HG03095 (cell line): Measurements from ENCODE around the gene SDR42E1.
"Not testable (repeated sequence)": the region's sequence is repeated elsewhere in the genome, so short reads cannot be mapped to it uniquely, and the experiment has no call there.

Experiments used
- ATAC-seq: cut with Tn5 transposase; IDR thresholded peaks from one replicate; pipeline ENCODE4 v1.9.1; 2021; ENCODE audit warnings: moderate library complexity; ENCODE audit not compliant: unreplicated experiment

The SDR42E1 gene

DNA sequence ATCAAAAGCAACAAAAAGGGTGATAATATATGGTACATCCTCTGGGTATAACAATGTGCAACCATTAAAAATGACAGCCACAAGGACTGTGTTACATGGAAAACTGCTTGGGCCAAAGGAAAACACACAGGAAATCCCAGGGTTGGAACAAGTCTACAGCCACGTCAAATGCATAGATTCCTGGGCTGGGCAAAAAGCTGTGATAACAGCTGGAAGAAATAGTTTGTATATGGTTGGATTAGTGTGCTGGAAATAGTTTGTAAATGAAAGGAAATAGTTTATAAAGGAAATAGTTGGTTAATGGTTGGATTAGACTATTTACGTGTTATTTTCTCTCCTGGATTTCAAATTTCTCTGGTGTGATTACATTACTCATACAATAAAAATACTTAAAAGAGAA is 26.4 kb upstream of the SDR42E1 start:
- ATAC-seq, result no peak

DNA sequence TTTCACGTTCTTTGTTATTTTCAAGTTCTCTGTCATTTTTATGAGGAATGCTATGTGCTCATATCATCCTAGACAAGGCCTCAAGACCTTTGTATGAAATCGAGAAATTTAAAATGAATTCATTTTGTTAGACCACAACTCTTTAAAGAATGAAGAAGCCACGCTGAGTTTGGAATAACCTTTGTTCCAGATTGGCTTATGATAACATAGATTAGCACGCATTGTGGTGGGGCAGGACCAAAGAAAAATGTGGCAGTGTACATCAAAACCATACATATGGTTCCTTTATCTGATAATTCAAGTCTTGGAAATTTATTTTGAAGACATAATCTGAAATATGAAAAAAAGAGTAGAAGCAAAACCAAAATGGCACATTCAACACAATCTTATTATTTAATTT is 26.0 kb upstream of the SDR42E1 start:
- no peak for ATAC-seq

DNA sequence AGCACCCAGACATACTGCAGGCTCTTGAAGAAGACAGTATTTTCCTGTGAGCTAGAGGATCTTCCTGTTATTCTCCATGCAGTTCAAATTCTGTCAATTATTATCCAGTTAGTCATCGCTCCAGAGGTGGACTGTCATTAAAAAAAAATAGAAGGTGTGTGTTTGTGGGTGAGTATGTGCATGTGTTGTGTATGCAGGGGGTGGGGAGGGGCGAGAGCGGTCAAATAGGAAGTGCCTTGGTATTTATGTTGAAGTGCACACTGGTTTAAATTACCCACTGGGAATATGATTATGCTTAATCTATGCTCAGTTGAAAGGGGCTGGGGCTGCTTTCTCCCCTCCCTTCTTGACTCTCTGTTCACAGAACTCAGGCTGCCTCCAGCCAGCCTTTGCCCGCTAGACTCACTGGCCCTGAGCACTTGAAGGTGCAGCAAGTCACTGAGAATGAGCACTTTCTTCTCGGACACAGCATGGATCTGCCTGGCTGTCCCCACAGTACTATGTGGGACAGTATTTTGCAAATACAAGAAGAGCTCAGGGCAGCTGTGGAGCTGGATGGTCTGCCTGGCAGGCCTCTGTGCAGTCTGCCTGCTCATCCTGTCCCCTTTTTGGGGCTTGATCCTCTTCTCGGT is 23.8 kb upstream of the SDR42E1 start, which contains the start of gene HSD17B2:
HSD17B2 (plus strand) TSS at position 273 of the 632 bp plus-strand sequence; CDS start at position 445, 172 bp downstream.
- no peak for ATAC-seq

DNA sequence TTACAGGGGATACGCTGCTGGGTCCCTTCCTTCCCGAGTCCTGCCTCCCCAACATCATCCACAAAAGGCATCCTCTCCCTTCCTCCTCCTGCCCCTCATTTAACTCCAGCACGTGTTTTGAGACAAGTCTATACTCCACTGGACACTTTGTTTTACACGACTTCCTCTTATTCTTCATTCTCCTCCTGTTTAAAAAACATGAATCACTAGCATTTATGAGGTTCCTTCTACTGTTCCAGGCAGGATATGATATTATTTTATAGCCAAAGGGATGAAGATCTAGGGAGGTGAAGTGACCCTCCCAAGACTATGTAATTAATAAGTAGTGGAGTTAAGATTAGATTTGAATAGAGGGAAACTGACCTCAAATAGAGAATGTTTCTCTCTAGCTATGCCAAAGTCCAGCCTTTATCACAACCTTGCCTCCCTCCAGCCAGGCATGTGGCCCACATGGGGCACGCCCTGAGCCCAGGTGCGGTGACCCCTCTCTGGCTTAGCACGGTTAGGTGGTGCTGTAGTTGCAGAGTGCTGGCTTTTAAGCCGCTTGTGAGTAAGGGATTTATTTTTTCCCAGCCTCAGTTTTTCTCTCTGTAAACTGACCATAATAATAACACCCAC is 22.5 kb upstream of the SDR42E1 start:
- no peak for ATAC-seq

DNA sequence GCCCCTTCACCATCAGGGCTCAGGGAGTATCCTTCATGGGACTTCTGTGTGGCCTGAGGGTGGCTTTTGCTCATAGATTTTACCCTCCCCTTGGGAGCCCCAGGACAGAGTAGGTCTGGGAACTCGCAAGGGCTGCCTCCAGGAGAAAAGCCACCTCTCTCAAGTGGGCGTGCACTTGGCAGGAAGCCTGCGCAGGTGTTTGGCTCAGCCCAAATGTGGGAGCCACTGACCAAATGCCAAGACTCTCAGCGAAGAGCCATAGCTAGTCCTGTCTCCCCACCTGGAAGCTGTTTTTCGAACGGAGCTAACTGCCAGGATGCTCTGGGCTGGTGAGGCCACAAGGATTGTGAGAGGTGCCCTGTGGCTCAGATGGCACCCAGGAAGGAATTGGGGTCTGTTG is 21.7 kb upstream of the SDR42E1 start:
- no peak for ATAC-seq

DNA sequence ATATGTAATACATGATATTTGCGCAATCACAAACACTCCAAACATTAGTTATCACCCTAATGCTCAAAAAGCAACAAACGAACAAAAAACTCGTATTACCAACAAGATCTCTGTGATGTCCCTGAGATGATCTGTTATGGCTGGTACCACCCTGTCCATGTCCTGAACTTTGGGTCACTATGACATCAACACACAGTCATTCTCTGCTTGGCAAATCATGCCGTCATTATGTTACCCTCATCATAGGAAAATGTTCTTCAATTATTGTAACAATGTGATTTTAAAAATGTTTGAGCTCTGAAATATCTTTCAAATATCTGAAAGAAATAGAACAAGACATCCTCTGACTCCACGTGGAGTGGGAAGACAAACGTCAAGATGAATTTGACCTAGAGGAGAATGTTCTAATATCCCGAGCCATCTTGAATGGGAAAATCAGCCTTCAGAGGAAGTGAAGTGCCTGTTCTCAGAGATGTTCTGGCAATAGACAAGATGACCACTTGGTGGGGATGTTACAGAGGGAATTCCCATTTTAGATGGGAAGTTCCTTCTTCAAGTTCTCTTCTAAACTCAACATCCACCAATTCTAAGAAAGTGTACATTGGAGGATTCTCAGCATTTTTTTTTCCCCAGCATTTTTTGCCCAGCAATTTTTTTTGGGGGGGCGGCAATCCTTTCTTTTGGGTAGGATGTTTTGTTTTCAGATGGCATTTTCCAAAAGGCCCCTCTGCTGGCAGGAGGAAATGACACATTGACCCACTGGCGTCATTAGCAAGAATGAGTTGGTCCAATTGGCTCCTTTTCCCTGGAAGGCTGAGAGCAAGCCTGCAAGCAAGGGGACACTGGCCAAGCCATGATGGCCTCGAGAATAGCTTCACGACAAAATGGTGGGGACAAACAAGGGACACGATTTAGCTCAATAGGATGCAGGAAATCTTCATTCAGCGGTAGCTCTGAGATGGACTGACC is 20.1 kb upstream of the SDR42E1 start:
- ATAC-seq, result no peak

DNA sequence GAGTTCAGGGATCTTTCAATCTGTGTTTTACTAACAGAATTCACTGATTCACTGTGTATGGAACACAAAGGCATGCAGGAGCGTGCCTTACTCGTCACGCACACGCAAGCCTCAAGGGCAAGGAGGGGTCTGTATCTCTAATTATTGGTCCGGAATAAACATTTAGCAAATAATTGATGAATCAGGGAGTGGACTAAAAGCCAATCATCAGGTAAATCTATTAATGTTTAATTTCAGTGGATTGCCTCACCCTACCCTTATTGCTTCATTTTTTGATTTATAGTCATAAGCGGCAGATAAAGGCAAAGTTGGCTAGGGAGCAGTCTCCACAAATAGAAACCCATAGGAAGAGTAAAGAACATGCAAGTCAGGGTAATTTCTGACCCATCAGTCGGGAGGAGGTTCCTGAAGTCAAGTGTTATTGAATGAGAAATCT is 16.4 kb upstream of the SDR42E1 start:
- ATAC-seq, result no peak

DNA sequence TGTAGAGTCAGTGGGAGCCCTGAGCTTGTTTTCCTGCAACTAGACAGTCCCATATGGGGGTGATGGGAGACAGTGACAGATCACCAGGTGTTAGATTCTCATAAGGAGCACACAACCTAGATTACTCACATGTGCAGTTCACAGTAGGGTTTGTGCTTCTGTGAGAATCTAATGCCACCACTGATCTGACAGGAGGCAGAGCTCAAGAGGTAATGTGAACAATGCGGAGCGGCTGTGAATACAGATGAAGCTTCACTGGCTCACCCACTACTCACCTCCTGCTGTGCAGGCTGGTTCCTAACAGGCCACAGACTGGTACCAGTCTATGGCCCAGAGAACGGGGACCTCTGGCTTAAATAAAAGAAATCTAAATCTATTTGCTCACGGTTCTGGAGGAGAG is 13.6 kb upstream of the SDR42E1 start:
- ATAC-seq, result no peak

DNA sequence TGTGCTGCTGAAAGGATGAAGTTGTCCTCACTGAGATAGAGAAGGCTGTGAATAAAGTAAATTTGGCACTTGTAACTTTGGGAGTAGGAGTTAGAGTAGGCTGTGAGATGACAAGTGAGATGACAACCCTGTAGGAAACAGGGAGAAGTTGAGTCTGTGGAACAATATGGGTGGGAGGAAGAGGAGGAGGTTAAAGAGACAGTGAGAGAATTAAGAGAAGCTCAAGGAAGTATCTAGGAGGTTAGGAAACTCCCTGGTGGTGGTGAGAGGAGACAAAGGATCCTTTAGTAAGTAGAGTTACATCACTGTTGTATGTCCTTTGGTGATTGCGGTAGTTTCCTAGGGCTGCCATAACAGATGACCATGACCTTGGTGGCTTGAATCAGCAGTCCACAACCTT is 13.0 kb upstream of the SDR42E1 start:
- no peak for ATAC-seq

DNA sequence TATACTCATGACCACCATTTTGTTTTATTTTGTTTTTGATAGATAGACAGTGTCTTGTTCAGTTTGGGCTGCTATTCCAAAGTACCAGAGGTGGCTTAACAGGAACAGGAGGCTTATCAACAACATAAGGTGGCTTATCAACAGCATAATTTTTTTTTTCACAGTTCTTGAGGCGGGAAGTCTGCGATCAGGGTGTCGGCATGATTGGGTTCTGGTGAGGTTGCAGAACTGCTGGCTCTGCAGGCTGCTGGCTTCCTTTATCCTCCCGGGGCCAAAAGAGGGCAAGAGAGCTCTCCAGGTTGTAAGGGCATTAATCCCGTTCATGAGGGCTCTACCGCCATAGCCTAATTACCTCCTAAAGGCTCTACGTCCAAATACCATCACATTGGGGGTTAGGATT is 11.9 kb upstream of the SDR42E1 start:
- ATAC-seq, result no peak

DNA sequence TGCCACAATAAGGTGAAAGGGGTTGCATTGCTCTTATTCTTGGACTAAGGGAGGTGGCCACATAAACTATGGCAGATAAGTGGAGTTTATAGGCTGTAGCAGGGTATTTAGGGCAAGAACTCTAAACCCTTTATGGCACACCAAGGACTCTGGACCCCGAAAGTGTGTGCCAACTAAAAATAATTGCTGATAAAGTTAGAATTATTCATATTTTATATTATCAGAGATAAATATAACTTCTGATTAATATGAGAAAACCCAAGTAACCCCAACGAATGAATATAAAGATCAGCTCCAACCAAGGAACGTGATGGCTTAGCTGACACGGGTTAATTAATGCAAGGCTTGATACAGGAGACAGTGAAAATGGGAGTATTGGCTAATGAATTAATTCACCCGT is 8.8 kb upstream of the SDR42E1 start:
- no peak for ATAC-seq

DNA sequence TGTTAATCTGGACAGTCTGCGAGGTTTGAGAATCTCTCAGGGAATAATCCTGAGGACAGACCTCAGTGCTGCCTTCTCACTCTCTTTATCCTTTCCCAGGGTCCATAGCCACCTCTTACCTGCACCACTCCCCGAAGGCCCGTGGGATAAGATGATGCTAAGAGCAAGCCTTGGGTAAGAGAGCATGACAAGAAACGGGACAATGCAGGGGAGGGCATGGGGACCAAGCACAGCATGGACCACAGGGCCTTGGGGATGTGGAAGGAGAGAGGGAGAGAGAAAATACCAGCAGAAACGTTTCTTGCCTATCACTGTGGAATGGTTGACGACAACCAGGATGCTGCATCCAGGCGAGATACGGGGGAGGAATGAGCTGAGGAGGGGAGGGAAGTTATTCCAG is 8.3 kb upstream of the SDR42E1 start:
- ATAC-seq, result no peak

DNA sequence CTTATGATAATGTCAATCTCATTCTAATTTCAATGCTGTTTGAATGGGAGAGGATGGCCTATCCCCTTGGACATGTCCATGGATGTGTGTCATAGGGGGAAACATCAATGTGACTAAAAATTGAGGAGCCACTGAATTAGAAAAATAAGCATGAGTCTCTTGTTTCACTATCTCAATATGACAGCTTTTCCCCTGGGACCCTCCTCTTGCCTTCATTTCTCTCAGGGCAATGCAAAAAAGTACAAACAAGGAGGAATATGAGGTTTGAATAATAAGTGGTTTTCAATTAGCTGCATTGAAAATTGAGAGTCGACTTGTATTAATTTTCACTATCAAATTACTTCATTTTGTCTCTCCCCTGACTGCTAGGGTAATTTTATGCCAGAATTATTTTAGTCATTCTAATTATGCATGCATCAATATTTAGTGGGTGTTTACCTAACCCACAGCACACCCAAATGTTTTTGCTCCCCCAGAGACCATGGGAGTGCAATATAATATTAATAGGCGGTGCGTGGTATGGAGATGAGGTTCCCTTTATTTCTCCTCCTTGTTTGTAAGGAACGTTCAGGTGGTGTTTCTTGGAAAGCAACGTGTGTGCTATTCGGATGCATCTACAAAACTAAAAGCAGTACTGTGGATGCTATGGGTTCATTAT is 6.8 kb upstream of the SDR42E1 start:
- ATAC-seq, result no peak

DNA sequence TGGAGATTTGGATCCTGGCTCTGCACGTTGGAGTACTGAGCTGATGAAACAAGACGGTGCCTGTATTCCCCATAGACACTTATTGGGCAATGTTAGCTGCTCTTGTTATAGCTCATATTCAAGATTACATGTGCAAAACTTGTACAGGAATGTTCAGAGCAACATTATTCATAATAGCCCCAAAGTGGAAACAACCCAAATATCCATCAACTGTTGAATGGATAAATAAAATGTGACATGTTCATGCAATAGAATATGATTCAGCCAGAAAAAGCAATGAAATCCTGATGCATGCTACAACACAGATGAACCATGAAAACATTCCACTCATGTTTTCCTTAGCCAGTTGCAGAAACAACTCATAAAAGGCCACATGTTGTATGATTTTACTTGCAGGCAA is 5.7 kb upstream of the SDR42E1 start:
- no peak for ATAC-seq

DNA sequence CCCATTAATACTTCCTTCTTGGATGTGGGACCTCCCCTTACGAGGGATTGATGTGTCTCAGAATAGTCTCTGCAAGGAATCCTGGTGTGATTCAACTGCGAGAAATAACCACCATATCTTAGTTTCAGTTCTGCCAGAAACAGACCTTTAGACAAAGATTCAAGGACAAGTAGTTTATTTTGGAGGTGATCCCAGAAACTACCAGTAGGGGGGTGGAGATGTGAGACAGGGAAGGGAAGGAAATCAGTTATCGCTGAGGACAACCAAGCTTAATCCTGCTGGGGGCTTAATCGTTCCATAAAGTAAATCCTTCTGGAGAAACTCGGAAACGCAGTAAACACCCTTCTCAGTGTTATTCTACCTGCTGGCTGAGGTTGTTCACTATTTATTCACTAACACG is 5.0 kb upstream of the SDR42E1 start:
- ATAC-seq, result no peak

DNA sequence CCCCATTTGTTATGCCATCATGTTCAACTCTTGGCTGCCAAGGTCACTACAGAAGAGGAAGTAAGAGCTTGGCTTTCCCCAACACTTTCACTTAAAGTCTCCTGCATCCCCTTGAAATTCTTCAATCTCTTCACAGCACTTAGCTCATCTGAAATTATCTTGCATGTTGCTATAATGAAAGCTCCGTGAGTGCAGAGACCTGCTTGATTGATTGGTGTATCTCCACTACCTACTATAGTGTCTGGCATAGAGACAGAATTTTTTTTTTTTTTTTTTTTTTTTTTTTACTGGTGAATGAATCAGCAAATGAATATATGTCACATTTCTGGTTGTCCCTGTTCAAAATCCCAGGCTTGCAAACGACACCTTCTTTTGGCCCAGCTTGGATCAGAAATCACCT is 1.9 kb upstream of the SDR42E1 start:
- ATAC-seq, result no peak

DNA sequence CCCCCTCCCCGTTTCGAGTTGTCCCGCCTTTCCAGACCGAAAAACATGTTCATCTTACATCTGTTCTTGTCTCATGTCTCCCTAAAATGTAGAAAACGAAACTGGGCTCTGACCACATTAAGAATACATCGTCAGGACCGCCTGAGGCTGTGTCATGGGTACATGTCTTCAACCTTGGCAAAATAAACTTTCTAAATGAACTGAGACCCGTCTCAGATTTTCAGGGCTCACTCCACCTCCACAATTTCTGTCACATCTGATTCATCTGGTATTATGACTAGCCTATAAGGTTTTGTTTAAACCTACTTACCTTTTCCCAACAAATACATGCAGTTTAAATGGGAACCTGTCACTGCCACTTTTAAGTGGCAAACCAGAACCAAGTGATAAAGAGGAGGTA is 621 bp downstream of the SDR42E1 start:
- no peak for ATAC-seq

DNA sequence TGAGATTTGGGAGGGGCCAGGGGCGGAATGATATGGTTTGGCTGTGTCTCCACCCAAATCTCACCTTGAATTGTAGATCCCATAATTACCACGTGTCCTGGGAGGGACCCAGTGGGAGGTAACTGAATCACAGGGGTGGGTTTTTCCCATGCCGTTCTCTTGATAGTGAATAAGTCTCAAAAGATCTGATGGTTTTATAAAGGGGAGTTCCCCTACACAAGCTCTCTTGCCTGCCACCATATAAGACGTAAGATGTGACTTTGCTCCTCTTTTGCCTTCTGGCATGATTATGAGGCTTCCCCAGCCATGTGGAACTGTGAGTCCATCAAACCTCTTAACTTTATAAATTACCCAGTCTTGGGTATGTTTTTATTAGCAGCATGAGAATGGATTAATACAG is 1.5 kb downstream of the SDR42E1 start:
- ATAC-seq, result not testable (repeated sequence)

DNA sequence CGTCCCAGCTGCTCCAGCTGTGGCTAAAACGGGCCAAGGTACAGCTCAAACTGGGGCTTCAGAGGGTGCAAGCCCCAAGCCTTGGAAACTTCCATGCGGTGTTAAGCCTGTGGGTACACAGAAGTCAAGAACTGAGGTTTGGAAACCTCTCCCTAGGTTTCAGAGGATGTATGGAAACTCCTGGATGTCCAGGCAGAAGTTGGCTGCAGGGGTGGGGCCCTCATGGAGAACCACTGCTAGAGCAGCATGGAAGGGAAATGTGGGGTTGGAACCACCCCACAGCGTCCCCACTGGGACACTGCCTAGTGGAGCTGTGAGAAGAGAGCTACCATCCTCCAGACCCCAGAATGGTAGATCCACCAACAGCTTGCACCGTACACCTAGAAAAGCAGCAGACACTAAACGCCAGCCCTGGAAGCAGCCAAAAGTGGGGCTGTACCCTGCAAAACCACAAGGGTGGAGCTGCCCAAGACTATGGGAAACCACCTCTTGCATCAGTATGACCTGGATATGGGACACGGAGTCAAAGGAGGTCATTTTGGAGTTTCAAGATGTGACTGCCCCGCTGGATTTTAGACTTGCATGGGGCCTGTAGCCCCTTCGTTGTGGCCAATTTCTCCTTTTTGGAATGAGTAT is 2.2 kb downstream of the SDR42E1 start:
- no peak for ATAC-seq

DNA sequence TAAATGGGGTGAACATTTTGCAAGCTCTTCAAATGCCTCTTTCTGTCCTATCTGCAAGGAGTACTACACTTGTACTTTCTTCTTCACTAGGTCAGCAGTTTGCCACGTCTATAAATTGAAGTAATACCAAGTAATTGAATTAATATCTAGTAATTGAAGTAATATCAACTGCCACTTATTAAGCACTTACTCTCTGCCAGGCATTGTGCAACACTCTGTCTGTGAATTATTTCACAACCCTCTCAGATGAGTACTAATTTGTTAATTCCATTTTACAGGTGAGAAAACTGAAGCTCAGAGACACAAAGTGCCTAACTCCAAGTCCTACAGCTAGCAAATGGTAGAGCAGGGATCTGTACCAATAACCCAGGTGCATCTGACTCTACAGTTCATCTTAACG is 4.1 kb downstream of the SDR42E1 start:
- ATAC-seq, result no peak

DNA sequence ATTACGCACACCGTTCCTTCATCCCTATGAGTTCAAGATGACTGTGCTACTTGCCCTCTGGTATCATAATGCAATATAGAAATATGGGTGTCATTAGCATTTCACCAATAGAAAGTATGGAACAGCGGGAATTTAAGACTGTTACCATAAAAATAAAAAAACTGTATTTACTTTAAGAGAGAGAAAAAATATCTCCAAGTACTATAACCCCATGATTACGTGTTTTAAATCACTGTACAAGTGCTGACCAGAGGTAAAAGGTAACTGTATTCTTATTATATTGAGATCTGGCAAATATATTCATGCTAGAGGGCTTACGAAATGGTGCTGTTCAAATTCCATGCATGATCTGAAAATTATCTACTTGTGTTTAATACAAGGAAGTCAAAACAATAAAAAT is 5.2 kb downstream of the SDR42E1 start:
- no peak for ATAC-seq
